Activated naive CD8-positive, alpha-beta T cell treated with anti-CD3 and anti-CD28 coated beads, Interleukin-2, amount 50 U/mL, for 24 hours (primary cell): ENCODE measurements around the gene C5orf24.
A peak's percentile ranks its signal among the peaks of the same experiment; 100 is the strongest.
"Not testable (repeated sequence)": the region's sequence is repeated elsewhere in the genome, so short reads cannot be mapped to it uniquely, and the experiment has no call there.

Source experiments
- ATAC-seq: fragments of 150-1000 bp; cut with Tn5 transposase; one replicate; pipeline ENCODE4 v1.10.0; 2021
- DNase-seq: peaks from one replicate; pipeline ENCODE4 v3.0.0; 2021
- H3K27ac Mint-ChIP-seq: one replicate; pipeline ENCODE4 v1.8.0; 2021; ENCODE audit warnings: mild to moderate bottlenecking, mixed read lengths
- H3K27me3 Mint-ChIP-seq: one replicate; pipeline ENCODE4 v1.8.0; 2021; ENCODE audit warnings: mixed read lengths
- H3K36me3 Mint-ChIP-seq: one replicate; pipeline ENCODE4 v1.8.0; 2021; ENCODE audit warnings: low read depth, mixed read lengths
- H3K4me1 Mint-ChIP-seq: one replicate; pipeline ENCODE4 v1.8.0; 2021; ENCODE audit warnings: mixed read lengths
- H3K4me3 Mint-ChIP-seq: one replicate; pipeline ENCODE4 v1.8.0; 2021; ENCODE audit warnings: mild to moderate bottlenecking, moderate library complexity, mixed read lengths
- H3K9me3 Mint-ChIP-seq: one replicate; pipeline ENCODE4 v1.8.0; 2021; ENCODE audit warnings: mixed read lengths

Gene C5orf24

DNA sequence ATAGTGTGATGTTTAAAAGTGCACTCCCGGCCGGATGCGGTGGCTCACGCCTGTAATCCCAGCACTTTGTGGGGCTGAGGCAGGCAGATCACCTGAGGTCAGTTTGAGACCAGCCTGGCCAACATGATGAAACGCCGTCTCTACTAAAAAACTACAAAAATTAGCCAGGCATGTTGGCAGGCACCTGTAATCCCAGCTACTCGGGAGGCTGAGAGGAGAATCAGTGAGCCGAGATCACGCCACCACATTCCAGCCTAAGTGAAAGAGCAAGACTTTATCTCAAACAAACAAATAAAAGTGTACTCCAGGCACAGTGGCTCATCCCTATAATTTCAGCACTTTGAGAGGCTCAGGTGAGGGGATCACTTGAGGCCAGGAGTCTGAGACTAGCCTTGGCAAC, 7.4 kb upstream of the C5orf24 start:
- not testable (repeated sequence) for H3K9me3 Mint-ChIP-seq, H3K27me3 Mint-ChIP-seq, H3K4me3 Mint-ChIP-seq, H3K4me1 Mint-ChIP-seq, H3K27ac Mint-ChIP-seq, DNase-seq, ATAC-seq
- peaks cover 25% of the 10 kb centered on the region for H3K36me3 Mint-ChIP-seq

GRCh38 chr5:134840811-134841210, 5.0 kb upstream of the C5orf24 start:
- Mint-ChIP-seq H3K27me3 (no peaks in the 10 kb centered on the region), H3K27ac (no peak overlapping the region), H3K4me3 (no peak overlapping the region), H3K4me1 (peaks cover 12% of the 10 kb centered on the region), H3K36me3 (peaks cover 20% of the 10 kb centered on the region), H3K9me3 (no peaks in the 10 kb centered on the region)
- DNase-seq (no peak), ATAC-seq (no peak)

- ATAC-seq (no peak), DNase-seq (no peak)
- Mint-ChIP-seq H3K4me3 (no peak overlapping the region), H3K27me3 (no peaks in the 10 kb centered on the region), H3K36me3 (peaks cover 25% of the 10 kb centered on the region), H3K4me1 (peaks cover 28% of the 10 kb centered on the region), H3K9me3 (no peaks in the 10 kb centered on the region), H3K27ac (no peak overlapping the region)
Measured at GRCh38 chr5:134844252-134844651, 1.5 kb upstream of the C5orf24 start.

DNA sequence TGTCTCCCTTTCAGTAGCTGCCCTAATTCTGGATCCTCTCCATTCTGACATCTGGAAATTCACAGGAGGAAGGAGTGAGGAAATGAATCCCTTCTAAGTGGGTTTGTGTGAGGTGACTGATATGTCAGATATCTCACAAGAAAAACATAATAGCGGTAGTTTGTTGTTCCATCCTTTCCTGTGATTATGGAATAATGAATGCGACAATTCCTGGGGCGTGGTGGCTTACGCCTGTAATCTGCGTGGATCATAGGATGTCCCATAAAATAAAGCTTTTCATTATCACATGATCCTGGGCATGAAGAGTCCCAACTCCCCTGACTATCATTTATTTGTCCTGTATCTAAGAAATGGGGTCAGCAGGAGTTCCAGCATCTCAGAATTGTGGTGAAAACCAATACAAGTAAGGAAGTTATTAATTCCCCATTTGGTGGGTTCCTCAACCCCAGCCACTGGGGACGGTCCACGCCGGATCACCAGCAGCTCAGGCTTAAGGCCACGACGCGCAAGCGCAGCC, 375 bp upstream of the C5orf24 start:
- Mint-ChIP-seq H3K27ac (peak overlapping the region; percentile 95), H3K4me1 (peaks cover 37% of the 10 kb centered on the region), H3K36me3 (peaks cover 25% of the 10 kb centered on the region), H3K27me3 (no peaks in the 10 kb centered on the region), H3K9me3 (no peaks in the 10 kb centered on the region), H3K4me3 (peak overlapping the region; percentile 94)
- DNase-seq (no peak), ATAC-seq (no peak)

DNA sequence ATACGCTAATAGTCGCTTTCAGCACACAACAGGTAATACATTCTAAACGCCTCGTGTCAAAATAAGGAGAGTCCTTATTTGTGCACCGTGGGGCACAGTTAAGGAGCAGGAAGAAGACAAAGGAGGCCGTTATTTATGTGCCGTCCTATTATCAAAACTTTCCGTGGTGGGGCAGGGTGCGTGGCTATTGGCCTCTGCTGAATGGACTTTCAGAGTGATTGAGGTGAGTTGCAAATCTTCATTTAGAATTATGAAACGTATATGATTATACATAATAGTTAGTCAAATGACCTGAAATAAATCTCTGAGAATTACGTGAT, 833 bp downstream of the C5orf24 start:
- peak overlapping the region; percentile 95 for H3K27ac Mint-ChIP-seq
- H3K4me3 Mint-ChIP-seq, result peak overlapping the region; percentile 94
- H3K9me3 Mint-ChIP-seq, result no peaks in the 10 kb centered on the region
- ATAC-seq, result peak; percentile 6
- peaks cover 24% of the 10 kb centered on the region for H3K36me3 Mint-ChIP-seq
- H3K4me1 Mint-ChIP-seq, result peaks cover 46% of the 10 kb centered on the region
- DNase-seq, result peak; percentile 31
- H3K27me3 Mint-ChIP-seq, result no peaks in the 10 kb centered on the region

DNA sequence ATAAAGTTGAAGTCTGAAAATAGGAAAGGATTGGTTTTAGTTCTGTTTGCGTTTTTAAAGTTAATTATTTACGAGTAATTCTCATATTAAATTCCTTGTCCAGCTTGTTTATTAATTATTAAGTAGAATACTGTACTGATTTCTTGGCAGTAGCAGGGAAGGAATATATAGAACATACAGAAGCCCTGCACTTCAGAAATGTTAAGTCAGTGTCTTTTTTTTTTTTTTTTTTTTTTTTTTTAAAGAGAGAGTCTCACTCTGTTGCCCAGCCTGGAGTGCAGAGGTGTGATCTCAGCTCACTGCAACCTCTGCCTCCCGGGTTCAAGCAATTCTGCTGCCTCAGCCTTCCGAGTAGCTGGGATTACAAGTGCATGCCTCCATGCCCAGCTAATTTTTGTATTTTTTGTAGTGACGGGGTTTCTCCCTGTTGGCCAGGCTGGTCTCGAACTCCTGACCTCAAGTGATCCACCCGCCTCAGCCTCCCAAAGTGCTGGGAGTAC, 3.7 kb downstream of the C5orf24 start:
- not testable (repeated sequence) for H3K9me3 Mint-ChIP-seq, DNase-seq, H3K27me3 Mint-ChIP-seq, H3K4me3 Mint-ChIP-seq, H3K27ac Mint-ChIP-seq, ATAC-seq
- Mint-ChIP-seq H3K4me1 (peaks cover 56% of the 10 kb centered on the region), H3K36me3 (peaks cover 30% of the 10 kb centered on the region)

DNA sequence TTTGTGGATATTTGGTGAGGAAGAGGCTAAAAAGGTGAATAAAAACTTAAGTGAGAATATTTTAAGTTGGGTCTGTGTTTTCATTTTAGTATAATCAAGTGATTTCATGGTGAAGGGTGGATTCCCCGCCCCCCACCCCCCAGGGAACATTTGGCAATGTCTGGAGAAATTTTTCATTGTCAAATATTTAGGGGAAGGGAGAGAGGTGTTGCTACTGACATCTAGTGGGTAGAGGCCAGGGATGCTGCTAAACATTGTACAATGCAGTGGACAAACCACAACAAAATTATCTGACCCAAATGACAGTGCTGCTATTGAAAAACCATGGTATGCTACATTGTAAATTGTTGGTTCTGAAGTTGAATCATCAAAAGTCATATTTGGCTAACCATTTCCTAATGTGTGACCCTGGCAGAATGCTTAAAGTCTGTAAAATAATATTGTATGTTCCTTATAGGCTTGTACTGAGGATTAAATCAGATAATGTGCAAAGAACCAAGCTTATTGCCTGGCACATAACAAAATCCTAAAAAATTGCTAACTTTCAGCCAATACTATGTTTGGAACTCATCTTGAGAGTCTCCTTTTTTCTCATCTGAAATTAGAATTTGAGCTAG, 5.6 kb downstream of the C5orf24 start:
- Mint-ChIP-seq H3K9me3 (no peaks in the 10 kb centered on the region), H3K4me3 (no peak overlapping the region), H3K27me3 (no peaks in the 10 kb centered on the region), H3K36me3 (peaks cover 39% of the 10 kb centered on the region), H3K4me1 (peaks cover 46% of the 10 kb centered on the region), H3K27ac (peak overlapping the region; percentile 56)
- DNase-seq (no peak), ATAC-seq (no peak)

- DNase-seq, H3K27me3 Mint-ChIP-seq, H3K4me3 Mint-ChIP-seq, H3K27ac Mint-ChIP-seq, ATAC-seq, H3K9me3 Mint-ChIP-seq: not testable (repeated sequence)
- peaks cover 15% of the 10 kb centered on the region for H3K4me1 Mint-ChIP-seq
- peaks cover 28% of the 10 kb centered on the region for H3K36me3 Mint-ChIP-seq
Measured at GRCh38 chr5:134856465-134856864, 10.7 kb downstream of the C5orf24 start.

GRCh38 chr5:134857401-134857800, 11.6 kb downstream of the C5orf24 start:
- H3K36me3 Mint-ChIP-seq, result peaks cover 24% of the 10 kb centered on the region
- ATAC-seq (no peak), DNase-seq (no peak)
- no peaks in the 10 kb centered on the region for H3K27me3 Mint-ChIP-seq
- H3K4me3 Mint-ChIP-seq, result no peak overlapping the region
- H3K27ac Mint-ChIP-seq, result peak overlapping the region; percentile 28
- peaks cover 10% of the 10 kb centered on the region for H3K4me1 Mint-ChIP-seq
- H3K9me3 Mint-ChIP-seq, result no peaks in the 10 kb centered on the region

DNA sequence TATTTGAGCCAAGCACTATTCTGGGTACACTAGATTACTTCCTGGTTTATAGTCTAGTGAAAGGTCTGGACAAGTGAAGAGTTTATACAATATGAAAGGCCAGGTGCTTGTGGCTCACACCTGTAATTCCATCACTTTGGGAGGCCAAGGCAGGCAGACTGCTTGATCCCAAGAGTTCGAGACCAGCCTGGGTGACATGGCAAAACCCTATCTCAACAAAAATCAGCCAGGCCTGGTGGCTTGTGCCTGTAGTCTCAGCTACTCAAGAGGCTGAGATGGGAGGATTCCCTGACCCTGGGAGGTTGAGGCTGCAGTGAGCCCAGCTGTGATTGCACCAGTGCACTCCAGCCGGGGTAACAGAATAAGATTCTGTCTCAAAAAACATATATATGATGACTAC, 18.9 kb downstream of the C5orf24 start:
- Mint-ChIP-seq H3K27ac (no peak overlapping the region), H3K4me3 (no peak overlapping the region), H3K27me3 (no peaks in the 10 kb centered on the region), H3K9me3 (no peaks in the 10 kb centered on the region), H3K36me3 (peaks cover 4% of the 10 kb centered on the region), H3K4me1 (no peaks in the 10 kb centered on the region)
- ATAC-seq, result no peak
- DNase-seq, result no peak

- H3K27ac Mint-ChIP-seq, result peak overlapping the region; percentile 95
- peaks cover 8% of the 10 kb centered on the region for H3K36me3 Mint-ChIP-seq
- no peaks in the 10 kb centered on the region for H3K9me3 Mint-ChIP-seq
- DNase-seq (peak; percentile 20), ATAC-seq (no peak)
- peaks cover 27% of the 10 kb centered on the region for H3K4me1 Mint-ChIP-seq
- no peaks in the 10 kb centered on the region for H3K27me3 Mint-ChIP-seq
- peak overlapping the region; percentile 90 for H3K4me3 Mint-ChIP-seq
Measured at GRCh38 chr5:134873494-134873893, 27.7 kb downstream of the C5orf24 start.

DNA sequence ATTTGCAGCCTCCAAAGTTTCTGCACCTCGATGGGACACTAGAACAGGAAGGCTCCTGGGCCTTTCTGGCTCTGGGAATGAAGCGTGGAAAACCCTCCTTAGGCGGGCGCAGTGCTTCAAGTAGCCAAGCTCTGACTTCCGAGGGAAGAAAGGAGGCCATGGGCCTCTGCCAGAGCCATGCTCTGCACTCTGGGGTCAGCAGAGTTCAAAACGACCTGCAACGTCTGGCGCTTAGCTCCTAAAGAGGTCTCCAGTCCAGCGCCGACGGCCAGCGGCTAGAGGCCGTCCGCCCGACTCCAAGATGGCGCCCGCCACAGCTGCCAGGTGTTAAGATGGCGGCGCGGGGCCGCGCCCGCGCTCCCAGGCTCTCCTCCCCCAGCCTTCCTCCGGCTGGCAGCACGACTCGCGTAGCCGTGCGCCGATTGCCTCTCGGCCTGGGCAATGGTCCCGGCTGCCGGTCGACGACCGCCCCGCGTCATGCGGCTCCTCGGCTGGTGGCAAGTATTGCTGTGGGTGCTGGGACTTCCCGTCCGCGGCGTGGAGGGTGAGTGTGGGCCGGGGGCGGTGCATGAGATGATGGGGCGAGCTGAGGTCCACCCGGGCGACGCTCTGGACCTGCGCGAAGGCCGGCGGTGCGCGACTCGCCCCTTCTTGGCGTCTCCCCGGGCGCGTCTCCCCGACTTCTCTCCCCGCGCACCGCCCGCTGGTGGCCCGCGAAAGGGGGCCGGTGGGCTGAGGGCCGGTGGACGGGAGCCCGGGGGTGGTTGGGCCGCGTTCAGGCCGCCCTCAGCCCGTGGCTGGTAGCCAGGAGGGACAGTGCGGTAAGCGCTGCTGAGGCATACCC, 28.4 kb downstream of the C5orf24 start, which contains the start of gene TXNDC15:
Gene TXNDC15 (plus strand): TSS at position 385 of the 844 bp plus-strand sequence. CDS start 57 bp downstream, at position 442.
- Mint-ChIP-seq H3K9me3 (no peaks in the 10 kb centered on the region), H3K4me1 (peaks cover 27% of the 10 kb centered on the region), H3K36me3 (peaks cover 8% of the 10 kb centered on the region), H3K4me3 (peak within 1 kb of the TSS; percentile 90), H3K27ac (peak within 1 kb of the TSS; percentile 95), H3K27me3 (no peaks in the 10 kb centered on the region)
- DNase-seq (peak; percentile 82), ATAC-seq (peak; percentile 78)

DNA sequence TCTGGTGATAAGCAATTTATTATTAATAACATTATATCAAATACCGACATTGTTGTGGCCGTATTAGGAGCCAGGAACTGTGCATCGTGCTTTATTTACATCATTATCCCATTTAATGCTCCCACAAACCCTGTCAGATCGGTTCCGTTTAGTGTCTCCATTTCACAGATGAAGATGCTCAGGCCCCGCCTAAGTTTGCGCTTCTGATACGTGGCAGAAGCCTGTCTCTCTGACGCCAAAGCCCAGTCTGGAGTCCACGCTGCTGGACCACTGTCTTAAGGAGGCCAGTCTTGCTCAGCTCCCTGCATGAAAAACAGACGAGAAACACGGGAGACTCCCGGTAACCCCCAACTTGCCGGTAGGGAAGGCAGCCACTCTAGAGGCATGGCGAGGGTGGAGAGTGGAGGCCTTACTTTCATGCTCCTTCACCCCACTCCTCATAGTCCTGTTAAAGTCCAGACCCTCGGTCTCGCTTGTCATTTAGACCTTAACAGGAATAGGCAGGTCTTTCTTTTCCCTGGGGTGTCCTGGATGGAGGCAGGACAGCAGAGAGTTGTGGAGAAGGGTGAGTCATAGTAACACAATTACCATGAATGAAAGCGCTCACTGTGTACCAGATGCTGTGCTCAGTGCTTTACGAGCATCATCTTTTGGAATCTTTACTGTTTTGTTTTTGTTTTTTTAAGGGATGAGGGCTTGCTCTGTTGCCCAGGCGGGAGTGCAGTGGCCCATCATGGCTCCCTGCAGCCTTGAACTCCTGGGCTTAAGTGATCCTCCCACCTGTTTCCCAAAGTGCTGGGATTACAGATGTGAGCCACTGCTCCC, 29.3 kb downstream of the C5orf24 start:
- Mint-ChIP-seq H3K9me3 (no peaks in the 10 kb centered on the region), H3K4me3 (peak overlapping the region; percentile 90), H3K36me3 (peaks cover 8% of the 10 kb centered on the region), H3K27ac (peak overlapping the region; percentile 95), H3K27me3 (no peaks in the 10 kb centered on the region), H3K4me1 (peaks cover 27% of the 10 kb centered on the region)
- DNase-seq (peak; percentile 39), ATAC-seq (peak; percentile 62)

DNA sequence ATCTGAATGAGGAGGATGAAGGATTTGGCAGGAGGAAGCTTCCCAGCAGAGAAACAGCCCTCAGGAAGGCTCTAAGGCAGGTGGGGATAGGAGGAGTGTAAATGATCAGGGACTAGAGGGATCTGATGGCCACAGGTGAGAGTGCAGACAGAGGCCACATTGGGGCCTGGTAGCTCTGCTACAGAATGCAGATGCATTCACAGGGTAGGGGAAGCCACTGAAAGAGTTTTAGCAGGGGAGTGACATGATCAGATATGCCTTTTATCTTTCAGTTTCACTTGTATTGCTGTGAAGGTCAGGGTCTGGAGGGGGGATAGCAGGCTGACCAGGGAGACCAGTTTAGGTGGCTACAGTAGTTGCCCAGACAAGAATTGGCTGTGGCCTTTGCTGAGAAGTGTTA, 31.4 kb downstream of the C5orf24 start:
- no peaks in the 10 kb centered on the region for H3K9me3 Mint-ChIP-seq
- DNase-seq, result no peak

More for the DNA sequence above, 31.4 kb downstream of the C5orf24 start:
- peak; percentile 6 for ATAC-seq
- H3K4me1 Mint-ChIP-seq, result peaks cover 27% of the 10 kb centered on the region
- peak overlapping the region; percentile 41 for H3K27ac Mint-ChIP-seq
- no peaks in the 10 kb centered on the region for H3K27me3 Mint-ChIP-seq
- peaks cover 8% of the 10 kb centered on the region for H3K36me3 Mint-ChIP-seq
- H3K4me3 Mint-ChIP-seq, result no peak overlapping the region
